H9 (cell line): ENCODE results near the gene ZC3H12D. TPM values are rescaled to one million over a fixed set of nuclear protein-coding genes. Genes with fewer than 3 reads are reported as not detected.

Source experiments
- DNase-seq: peaks from one replicate; pipeline ENCODE4 v3.0.0-alpha.2; 2017
- H2AFZ ChIP-seq: one replicate; pipeline ENCODE4 v1.6.1; 2013; ENCODE audit warnings: mild to moderate bottlenecking, low read length, control low read depth, moderate library complexity
- H2AK5ac ChIP-seq: 2 replicates; pipeline ENCODE4 v1.6.1; 2013; ENCODE audit warnings: low read length, control low read depth, mixed read lengths; ENCODE audit not compliant: insufficient read length
- H2BK120ac ChIP-seq: one replicate; pipeline ENCODE4 v1.6.1; 2013; ENCODE audit warnings: low read depth, mild to moderate bottlenecking, low read length, control low read depth, inconsistent platforms; ENCODE audit not compliant: poor library complexity, severe bottlenecking
- H2BK12ac ChIP-seq: 2 replicates; pipeline ENCODE4 v1.6.1; 2013; ENCODE audit warnings: low read length, control low read depth, mixed read lengths, low read depth; ENCODE audit not compliant: insufficient read length
- H2BK15ac ChIP-seq: 2 replicates; pipeline ENCODE4 v1.6.1; 2013; ENCODE audit warnings: low read depth, low read length, control low read depth
- H2BK20ac ChIP-seq: one replicate; pipeline ENCODE4 v1.6.1; 2013; ENCODE audit warnings: low read depth, mild to moderate bottlenecking, low read length, control low read depth, inconsistent platforms; ENCODE audit not compliant: poor library complexity, severe bottlenecking
- H2BK5ac ChIP-seq: 2 replicates; pipeline ENCODE4 v1.6.1; 2013; ENCODE audit warnings: low read length, control low read depth, mixed read lengths; ENCODE audit not compliant: insufficient read length
- H3K14ac ChIP-seq: 2 replicates; pipeline ENCODE4 v1.6.1; 2013; ENCODE audit warnings: low read length, control low read depth; ENCODE audit not compliant: insufficient read depth
- H3K18ac ChIP-seq: 2 replicates; pipeline ENCODE4 v1.6.1; 2013; ENCODE audit warnings: low read depth, mild to moderate bottlenecking, mixed read lengths, low read length, control low read depth; ENCODE audit not compliant: insufficient read length
- H3K23ac ChIP-seq: 2 replicates; pipeline ENCODE4 v1.6.1; 2013; ENCODE audit warnings: low read length, control low read depth, mixed read lengths, low read depth; ENCODE audit not compliant: insufficient read length
- H3K23me2 ChIP-seq: 2 replicates; pipeline ENCODE4 v1.6.1; 2013; ENCODE audit warnings: low read depth, mild to moderate bottlenecking, mixed read lengths, low read length, control low read depth; ENCODE audit not compliant: insufficient read length, poor library complexity, severe bottlenecking
- H3K27ac ChIP-seq: 2 replicates; pipeline ENCODE4 v1.5.1; 2013; ENCODE audit warnings: low read length, control low read depth, mixed read lengths, low read depth; ENCODE audit not compliant: insufficient read length
- H3K27me3 ChIP-seq: 2 replicates; pipeline ENCODE4 v1.6.1; 2013; ENCODE audit warnings: low read length, control low read depth, inconsistent platforms; ENCODE audit not compliant: insufficient read depth
- H3K4ac ChIP-seq: 2 replicates; pipeline ENCODE4 v1.6.1; 2013; ENCODE audit warnings: low read depth, mild to moderate bottlenecking, control low read depth, inconsistent platforms, low read length, moderate library complexity
- H3K4me1 ChIP-seq: 2 replicates; pipeline ENCODE4 v1.6.1; 2013; ENCODE audit warnings: low read length, control low read depth, inconsistent platforms; ENCODE audit not compliant: insufficient read depth
- H3K4me2 ChIP-seq: 2 replicates; pipeline ENCODE4 v1.6.1; 2013; ENCODE audit warnings: low read length, control low read depth, mixed read lengths; ENCODE audit not compliant: insufficient read length, insufficient read depth
- H3K56ac ChIP-seq: 2 replicates; pipeline ENCODE4 v1.6.1; 2013; ENCODE audit warnings: low read depth, mild to moderate bottlenecking, mixed read lengths, low read length, control low read depth; ENCODE audit not compliant: insufficient read length
- H3K79me1 ChIP-seq: 2 replicates; pipeline ENCODE4 v1.6.1; 2013; ENCODE audit warnings: low read depth, mild to moderate bottlenecking, moderate library complexity, low read length, control low read depth, inconsistent platforms; ENCODE audit not compliant: insufficient read depth, poor library complexity, severe bottlenecking
- H3K79me2 ChIP-seq: 2 replicates; pipeline ENCODE4 v1.6.1; 2013; ENCODE audit warnings: low read length, control low read depth, inconsistent platforms; ENCODE audit not compliant: insufficient read depth
- H3K9ac ChIP-seq: 2 replicates; pipeline ENCODE4 v1.6.1; 2013; ENCODE audit warnings: low read length, control low read depth, mixed read lengths; ENCODE audit not compliant: insufficient read length; ENCODE audit errors: extremely low read depth
- H3K9me3 ChIP-seq: one replicate; pipeline ENCODE4 v1.6.1; 2013; ENCODE audit warnings: low read depth, low read length, inconsistent platforms; ENCODE audit not compliant: control insufficient read depth
- H3T11ph ChIP-seq: one replicate; pipeline ENCODE4 v1.6.1; 2013; ENCODE audit warnings: mild to moderate bottlenecking, low read length, control low read depth, inconsistent platforms
- H4K20me1 ChIP-seq: one replicate; pipeline ENCODE4 v1.6.1; 2013; ENCODE audit not compliant: control insufficient read depth, insufficient read length, insufficient read depth
- H4K5ac ChIP-seq: 2 replicates; pipeline ENCODE4 v1.6.1; 2013; ENCODE audit warnings: low read depth, mild to moderate bottlenecking, mixed read lengths, low read length, control low read depth; ENCODE audit not compliant: insufficient read length
- H4K8ac ChIP-seq: replicated peaks from 2 replicates; pipeline ENCODE4 v1.6.1; 2013; ENCODE audit warnings: low read length, control low read depth, mixed read lengths, low read depth; ENCODE audit not compliant: insufficient read length
- H4K91ac ChIP-seq: 2 replicates; pipeline ENCODE4 v1.6.1; 2013; ENCODE audit warnings: low read depth, mild to moderate bottlenecking, moderate library complexity, mixed read lengths, low read length, control low read depth; ENCODE audit not compliant: insufficient read length
- H3K27ac Mint-ChIP-seq, 3 experiments: 2 replicates in 2 of 3; 3 replicates in 1 of 3; pipeline ENCODE4 v1.8.0; 2020 to 2021; ENCODE audit warnings: mixed read lengths in 3 of 3, mild to moderate bottlenecking in 1 of 3, moderate library complexity in 1 of 3
- H3K27me3 Mint-ChIP-seq: 2 replicates; pipeline ENCODE4 v1.8.0; 2021; ENCODE audit warnings: low read depth, mild to moderate bottlenecking, moderate library complexity, mixed read lengths
- H3K36me3 Mint-ChIP-seq, 3 experiments: 2 replicates in 2 of 3; 3 replicates in 1 of 3; pipeline ENCODE4 v1.8.0; 2020 to 2021; ENCODE audit warnings: low read depth in 3 of 3, mixed read lengths in 3 of 3; ENCODE audit not compliant: insufficient read depth in 1 of 3
- H3K4me1 Mint-ChIP-seq, 2 experiments: 2 replicates each; pipeline ENCODE4 v1.8.0; 2020; ENCODE audit warnings: mixed read lengths in 2 of 2
- H3K4me3 Mint-ChIP-seq, 2 experiments: 2 replicates in 1 of 2; 3 replicates in 1 of 2; pipeline ENCODE4 v1.8.0; 2020 to 2021; ENCODE audit warnings: mild to moderate bottlenecking in 2 of 2, mixed read lengths in 2 of 2, moderate library complexity in 1 of 2
- H3K9me3 Mint-ChIP-seq, 2 experiments: 2 replicates in 1 of 2; 3 replicates in 1 of 2; pipeline ENCODE4 v1.8.0; 2020; ENCODE audit warnings: mild to moderate bottlenecking in 2 of 2, mixed read lengths in 2 of 2, moderate library complexity in 1 of 2
- CTCF ChIP-seq: fragments of 200-600 bp; sonication (generic); conservative IDR thresholded peaks from 3 replicates; pipeline ENCODE4 v1.8.0; 2021; ENCODE audit warnings: antibody characterized with exemption, mild to moderate bottlenecking
- WGBS: extraction: QIAGEN DNeasy Blood & Tissue Kit; methylation state at CpG from one replicate; pipeline ENCODE4 v1.1.7; 2013; ENCODE audit warnings: missing lambda C conversion rate, low lambda C conversion rate, mixed read lengths; ENCODE audit not compliant: insufficient read length; ENCODE audit errors: extremely low coverage; 5-methylcytosine and 5-hydroxymethylcytosine counted together
- total RNA-seq: library from RNA; stranded (reverse); gene quantifications from 2 replicates; pipeline ENCODE4 v1.2.1, GENCODE V29; 2021

The ZC3H12D gene
- total RNA-seq, 1 experiment from 2014 or later, result 0.07 TPM

GRCh38 chr6:149455031-149455732, 29.6 kb downstream of the ZC3H12D start:
- no peak overlapping the region for H2AK5ac ChIP-seq
- H3K14ac ChIP-seq, result no peak overlapping the region
- H4K8ac ChIP-seq, result no peak overlapping the region
- peaks cover 6% of the 10 kb centered on the region for H3K23me2 ChIP-seq
- no peaks in the 10 kb centered on the region for H3K4me1 ChIP-seq
- H3T11ph ChIP-seq, result no peak overlapping the region
- H2BK15ac ChIP-seq, result no peak overlapping the region
- H3K9me3 Mint-ChIP-seq, result no peaks in the 10 kb centered on the region
- H3K79me1 ChIP-seq, result no peaks in the 10 kb centered on the region
- no peak overlapping the region for H3K27ac Mint-ChIP-seq
- 0 out of 4 replicates have a peak, but pooled peaks cover 0 to 2% of the 10 kb centered on the region in 2 experiments for H3K4me1 Mint-ChIP-seq
- no peak for TF ChIP-seq CTCF
- no peak overlapping the region for H2AFZ ChIP-seq
- H3K27me3 ChIP-seq, result peaks cover 14% of the 10 kb centered on the region; the same call in 1 of the 2 replicates
- no peaks in the 10 kb centered on the region for H3K36me3 Mint-ChIP-seq
- H2BK12ac ChIP-seq, result no peak overlapping the region
- H3K18ac ChIP-seq, result no peak overlapping the region
- H3K4me2 ChIP-seq, result no peak overlapping the region
- H3K4me3 Mint-ChIP-seq, result no peak overlapping the region
- H2BK5ac ChIP-seq, result no peak overlapping the region
- no peak overlapping the region for H2BK120ac ChIP-seq
- H3K23ac ChIP-seq, result no peak overlapping the region
- no peaks in the 10 kb centered on the region for H4K20me1 ChIP-seq
- no peak overlapping the region for H3K27ac ChIP-seq
- no peak overlapping the region for H3K9ac ChIP-seq
- no peaks in the 10 kb centered on the region for H3K9me3 ChIP-seq
- no peak overlapping the region for H3K56ac ChIP-seq
- H4K91ac ChIP-seq, result no peak overlapping the region
- WGBS, result no CpG with 5 or more reads among the region's 11 CpGs
- no peak overlapping the region for H4K5ac ChIP-seq
- no peak overlapping the region for H2BK20ac ChIP-seq
- DNase-seq, result no peak
- H3K27me3 Mint-ChIP-seq, result peaks cover 45% of the 10 kb centered on the region
- H3K4ac ChIP-seq, result no peak overlapping the region
- no peaks in the 10 kb centered on the region for H3K79me2 ChIP-seq
